Measurements from ENCODE around the gene GPR173. TPM values are rescaled to one million over a fixed set of nuclear protein-coding genes. Genes with fewer than 3 reads are reported as not detected.

Gene GPR173
- total RNA-seq, 2 experiments from 2014 or later: not detected

GRCh38 chrX:53082773-53083616 lies 34.4 kb downstream of the GPR173 start:
- ATAC-seq (no peak), DNase-seq (no peak)
- POLR2A ChIA-PET: interaction anchor here (0.6 to 1.8 kb wide), 4 partner anchors 11 to 601 kb away, joined by 3 to 9 read pairs (median 4); partner anchors contain the start of gene KANTR
- Mint-ChIP-seq H3K4me1 (ENCODE audit: low read depth) (peaks cover 37% of the 10 kb centered on the region), H3K4me3 (peak overlapping the region; percentile 82), H3K27me3 (ENCODE audit: low read depth) (no peaks in the 10 kb centered on the region), H3K9me3 (ENCODE audit: insufficient read depth) (no peaks in the 10 kb centered on the region), H3K27ac (peak overlapping the region; percentile 94), H3K36me3 (ENCODE audit: low read depth) (peaks cover 28% of the 10 kb centered on the region)
- CTCF ChIA-PET: interaction anchor here (1.8 kb wide), 1 partner anchor 10 kb away, joined by 4 read pairs; no protein-coding TSS in a partner anchor

GRCh38 chrX:53084043-53084570 lies 35.5 kb downstream of the GPR173 start:
- DNase-seq (no peak), ATAC-seq (no peak)
- H3K27me3 Mint-ChIP-seq (ENCODE audit: low read depth): no peaks in the 10 kb centered on the region
- H3K36me3 Mint-ChIP-seq (ENCODE audit: low read depth): peaks cover 32% of the 10 kb centered on the region
- H3K4me1 Mint-ChIP-seq (ENCODE audit: low read depth): peaks cover 46% of the 10 kb centered on the region
- no peaks in the 10 kb centered on the region for H3K9me3 Mint-ChIP-seq (ENCODE audit: insufficient read depth)
- no peak overlapping the region for H3K27ac Mint-ChIP-seq
- CTCF ChIA-PET: no interaction called here
- POLR2A ChIA-PET: no interaction called here
- no peak overlapping the region for H3K4me3 Mint-ChIP-seq

GRCh38 chrX:53084863-53085262 lies 36.3 kb downstream of the GPR173 start:
- H3K27me3 Mint-ChIP-seq (ENCODE audit: low read depth): no peaks in the 10 kb centered on the region
- H3K4me3 Mint-ChIP-seq: no peak overlapping the region
- DNase-seq (no peak), ATAC-seq (no peak)
- CTCF ChIA-PET: no interaction called here
- POLR2A ChIA-PET: no interaction called here
- peaks cover 49% of the 10 kb centered on the region for H3K4me1 Mint-ChIP-seq (ENCODE audit: low read depth)
- peaks cover 32% of the 10 kb centered on the region for H3K36me3 Mint-ChIP-seq (ENCODE audit: low read depth)
- no peak overlapping the region for H3K27ac Mint-ChIP-seq
- H3K9me3 Mint-ChIP-seq (ENCODE audit: insufficient read depth): no peaks in the 10 kb centered on the region

GRCh38 chrX:53085661-53086229 lies 37.2 kb downstream of the GPR173 start:
- Mint-ChIP-seq H3K4me1 (ENCODE audit: low read depth) (peaks cover 49% of the 10 kb centered on the region), H3K27ac (peak overlapping the region; percentile 22), H3K27me3 (ENCODE audit: low read depth) (no peaks in the 10 kb centered on the region), H3K36me3 (ENCODE audit: low read depth) (peaks cover 32% of the 10 kb centered on the region), H3K4me3 (no peak overlapping the region), H3K9me3 (ENCODE audit: insufficient read depth) (no peaks in the 10 kb centered on the region)
- DNase-seq (no peak), ATAC-seq (no peak)
- POLR2A ChIA-PET: no interaction called here
- CTCF ChIA-PET: no interaction called here

GRCh38 chrX:53086464-53086863 lies 37.9 kb downstream of the GPR173 start:
- ChIA-PET CTCF (interaction anchor here (1.4 kb wide), 1 partner anchor 15 kb away, joined by 3 read pairs; no protein-coding TSS in a partner anchor), POLR2A (no interaction called here)
- ATAC-seq: no peak
- H3K4me1 Mint-ChIP-seq (ENCODE audit: low read depth): peaks cover 45% of the 10 kb centered on the region
- H3K36me3 Mint-ChIP-seq (ENCODE audit: low read depth): peaks cover 32% of the 10 kb centered on the region
- no peaks in the 10 kb centered on the region for H3K27me3 Mint-ChIP-seq (ENCODE audit: low read depth)
- no peak overlapping the region for H3K4me3 Mint-ChIP-seq
- no peak overlapping the region for H3K27ac Mint-ChIP-seq
- H3K9me3 Mint-ChIP-seq (ENCODE audit: insufficient read depth): no peaks in the 10 kb centered on the region
- DNase-seq: no peak

- ATAC-seq (no peak), DNase-seq (no peak)
- CTCF ChIA-PET: interaction anchor here (1.4 kb wide), 1 partner anchor 16 kb away, joined by 3 read pairs; no protein-coding TSS in a partner anchor
- H3K4me1 Mint-ChIP-seq (ENCODE audit: low read depth): peaks cover 43% of the 10 kb centered on the region
- H3K9me3 Mint-ChIP-seq (ENCODE audit: insufficient read depth): no peaks in the 10 kb centered on the region
- peaks cover 32% of the 10 kb centered on the region for H3K36me3 Mint-ChIP-seq (ENCODE audit: low read depth)
- H3K27me3 Mint-ChIP-seq (ENCODE audit: low read depth): no peaks in the 10 kb centered on the region
- POLR2A ChIA-PET: no interaction called here
- H3K27ac Mint-ChIP-seq: no peak overlapping the region
- H3K4me3 Mint-ChIP-seq: no peak overlapping the region
Observed at GRCh38 chrX:53087388-53087831, 38.8 kb downstream of the GPR173 start.

- no peaks in the 10 kb centered on the region for H3K9me3 Mint-ChIP-seq (ENCODE audit: insufficient read depth)
- DNase-seq (peak; percentile 73), ATAC-seq (peak; percentile 56)
- peaks cover 32% of the 10 kb centered on the region for H3K36me3 Mint-ChIP-seq (ENCODE audit: low read depth)
- CTCF ChIA-PET: interaction anchor here (0.8 to 2.0 kb wide), 3 partner anchors 15 to 69 kb away, joined by 3 to 9 read pairs (median 3); no protein-coding TSS in a partner anchor
- peaks cover 41% of the 10 kb centered on the region for H3K4me1 Mint-ChIP-seq (ENCODE audit: low read depth)
- no peaks in the 10 kb centered on the region for H3K27me3 Mint-ChIP-seq (ENCODE audit: low read depth)
- H3K4me3 Mint-ChIP-seq: peak overlapping the region; percentile 75
- H3K27ac Mint-ChIP-seq: peak overlapping the region; percentile 86
- POLR2A ChIA-PET: interaction anchor here (1.0 kb wide), 1 partner anchor 16 kb away, joined by 3 read pairs; no protein-coding TSS in a partner anchor
Observed at GRCh38 chrX:53088136-53088974, 39.8 kb downstream of the GPR173 start.

GRCh38 chrX:53089224-53089842 lies 40.7 kb downstream of the GPR173 start:
- peaks cover 36% of the 10 kb centered on the region for H3K4me1 Mint-ChIP-seq (ENCODE audit: low read depth)
- POLR2A ChIA-PET: no interaction called here
- H3K27ac Mint-ChIP-seq: no peak overlapping the region
- H3K36me3 Mint-ChIP-seq (ENCODE audit: low read depth): peaks cover 26% of the 10 kb centered on the region
- ATAC-seq: no peak
- no peaks in the 10 kb centered on the region for H3K27me3 Mint-ChIP-seq (ENCODE audit: low read depth)
- peak overlapping the region; percentile 75 for H3K4me3 Mint-ChIP-seq
- no peaks in the 10 kb centered on the region for H3K9me3 Mint-ChIP-seq (ENCODE audit: insufficient read depth)
- CTCF ChIA-PET: interaction anchor here (0.8 to 2.0 kb wide), 3 partner anchors 8 to 68 kb away, joined by 3 to 9 read pairs (median 3); no protein-coding TSS in a partner anchor
- DNase-seq: peak; percentile 49

GRCh38 chrX:53089925-53090324 lies 41.3 kb downstream of the GPR173 start:
- Mint-ChIP-seq H3K4me1 (ENCODE audit: low read depth) (peaks cover 38% of the 10 kb centered on the region), H3K27ac (no peak overlapping the region), H3K9me3 (ENCODE audit: insufficient read depth) (no peaks in the 10 kb centered on the region), H3K36me3 (ENCODE audit: low read depth) (peaks cover 20% of the 10 kb centered on the region), H3K4me3 (no peak overlapping the region), H3K27me3 (ENCODE audit: low read depth) (no peaks in the 10 kb centered on the region)
- POLR2A ChIA-PET: no interaction called here
- no peak for ATAC-seq
- DNase-seq: no peak
- CTCF ChIA-PET: interaction anchor here (1.0 to 2.0 kb wide), 2 partner anchors 9 to 18 kb away, joined by 3 to 9 read pairs; no protein-coding TSS in a partner anchor

GRCh38 chrX:53091354-53091753 lies 42.8 kb downstream of the GPR173 start:
- H3K27me3 Mint-ChIP-seq (ENCODE audit: low read depth): no peaks in the 10 kb centered on the region

GRCh38 chrX:53093177-53093655 lies 44.6 kb downstream of the GPR173 start:
- POLR2A ChIA-PET: no interaction called here
- no peaks in the 10 kb centered on the region for H3K27me3 Mint-ChIP-seq (ENCODE audit: low read depth)
- peak; percentile 66 for ATAC-seq
- H3K36me3 Mint-ChIP-seq (ENCODE audit: low read depth): peaks cover 3% of the 10 kb centered on the region
- H3K4me1 Mint-ChIP-seq (ENCODE audit: low read depth): peaks cover 29% of the 10 kb centered on the region
- peak overlapping the region; percentile 85 for H3K27ac Mint-ChIP-seq
- CTCF ChIA-PET: no interaction called here
- peak overlapping the region; percentile 86 for H3K4me3 Mint-ChIP-seq
- DNase-seq: peak; percentile 85
- no peaks in the 10 kb centered on the region for H3K9me3 Mint-ChIP-seq (ENCODE audit: insufficient read depth)

More at GRCh38 chrX:53091354-53091753, 42.8 kb downstream of the GPR173 start:
- ChIA-PET CTCF (no interaction called here), POLR2A (no interaction called here)
- DNase-seq (no peak), ATAC-seq (no peak)
- Mint-ChIP-seq H3K4me1 (ENCODE audit: low read depth) (peaks cover 34% of the 10 kb centered on the region), H3K27ac (no peak overlapping the region), H3K36me3 (ENCODE audit: low read depth) (peaks cover 6% of the 10 kb centered on the region), H3K9me3 (ENCODE audit: insufficient read depth) (no peaks in the 10 kb centered on the region), H3K4me3 (no peak overlapping the region)

Measured in activated CD8-positive, alpha-beta T cell treated with anti-CD3 and anti-CD28 coated beads, Interleukin-2, amount 10 ng/mL, durations not matched to agents 7 days and 5 days (primary cell).